ENCODE results near the gene TRAF1. TPM values are rescaled to one million over a fixed set of nuclear protein-coding genes. Genes with fewer than 3 reads are reported as not detected.

The TRAF1 gene
- total RNA-seq, 4 donors from 2014 or later = 2.2 to 7.2 (median 4.3) TPM

- no peak overlapping the region for H3K4me3 ChIP-seq
- no peak overlapping the region for H3K27ac ChIP-seq
- H3K4me1 ChIP-seq = no peaks in the 10 kb centered on the region
- WGBS, 2 donors (ENCODE audit: low coverage in 1 of 2) = 71% methylated on average over 5 of the region's 5 CpGs; no CpG with 5 or more reads in 1 of the 2 donors
- H3K36me3 ChIP-seq = no peaks in the 10 kb centered on the region
- in situ Hi-C loops (cut with MboI; ENCODE audit: low pct_ligation_motif_present in 1 of 4, low pct_unique_long_range_greater_than_20kb in 1 of 4, low sequenced_read_pairs in 3 of 4) = no loop called here
- TF ChIP-seq POLR2AphosphoS5 (IDR thresholded peaks at IDR 0.05) (no peak), EP300 (IDR thresholded peaks at IDR 0.05; ENCODE audit: low read depth) (no peak), POLR2A (IDR thresholded peaks at IDR 0.05) (no peak)
- TF ChIP-seq, protein P1, sequence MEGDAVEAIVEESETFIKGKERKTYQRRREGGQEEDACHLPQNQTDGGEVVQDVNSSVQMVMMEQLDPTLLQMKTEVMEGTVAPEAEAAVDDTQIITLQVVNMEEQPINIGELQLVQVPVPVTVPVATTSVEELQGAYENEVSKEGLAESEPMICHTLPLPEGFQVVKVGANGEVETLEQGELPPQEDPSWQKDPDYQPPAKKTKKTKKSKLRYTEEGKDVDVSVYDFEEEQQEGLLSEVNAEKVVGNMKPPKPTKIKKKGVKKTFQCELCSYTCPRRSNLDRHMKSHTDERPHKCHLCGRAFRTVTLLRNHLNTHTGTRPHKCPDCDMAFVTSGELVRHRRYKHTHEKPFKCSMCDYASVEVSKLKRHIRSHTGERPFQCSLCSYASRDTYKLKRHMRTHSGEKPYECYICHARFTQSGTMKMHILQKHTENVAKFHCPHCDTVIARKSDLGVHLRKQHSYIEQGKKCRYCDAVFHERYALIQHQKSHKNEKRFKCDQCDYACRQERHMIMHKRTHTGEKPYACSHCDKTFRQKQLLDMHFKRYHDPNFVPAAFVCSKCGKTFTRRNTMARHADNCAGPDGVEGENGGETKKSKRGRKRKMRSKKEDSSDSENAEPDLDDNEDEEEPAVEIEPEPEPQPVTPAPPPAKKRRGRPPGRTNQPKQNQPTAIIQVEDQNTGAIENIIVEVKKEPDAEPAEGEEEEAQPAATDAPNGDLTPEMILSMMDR (IDR thresholded peaks at IDR 0.05) = no peak
- no peak for DNase-seq
- intact Hi-C loops (cut with DNase I; ENCODE audit: low total_unique reads) = no loop called here
- no peaks in the 10 kb centered on the region for H3K9me3 ChIP-seq
- no peaks in the 10 kb centered on the region for H3K27me3 ChIP-seq
Measured at GRCh38 chr9:120909904-120910303, 16.7 kb downstream of the TRAF1 start.

- TF ChIP-seq POLR2A (IDR thresholded peaks at IDR 0.05) (no peak), EP300 (IDR thresholded peaks at IDR 0.05; ENCODE audit: low read depth) (no peak)
- H3K4me1 ChIP-seq = no peaks in the 10 kb centered on the region
- no peaks in the 10 kb centered on the region for H3K9me3 ChIP-seq
- in situ Hi-C loops (cut with MboI; ENCODE audit: low pct_ligation_motif_present in 1 of 4, low pct_unique_long_range_greater_than_20kb in 1 of 4, low sequenced_read_pairs in 3 of 4) = no loop called here
- H3K36me3 ChIP-seq = no peaks in the 10 kb centered on the region
- WGBS, 2 donors (ENCODE audit: low coverage in 1 of 2) = 52 to 75% methylated on average over 2 to 11 of the region's 11 CpGs
- DNase-seq = no peak
- no peaks in the 10 kb centered on the region for H3K27me3 ChIP-seq
- no peak overlapping the region for H3K4me3 ChIP-seq
- intact Hi-C loops (cut with DNase I; ENCODE audit: low total_unique reads) = no loop called here
- no peak overlapping the region for H3K27ac ChIP-seq
Measured at GRCh38 chr9:120905315-120906164, 21.1 kb downstream of the TRAF1 start.

- Histone ChIP-seq H3K36me3 (no peaks in the 10 kb centered on the region), H3K4me1 (no peaks in the 10 kb centered on the region), H3K27me3 (no peaks in the 10 kb centered on the region), H3K4me3 (no peak overlapping the region), H3K27ac (peak overlapping the region in 1 of 4 donors; percentile 53), H3K9me3 (no peaks in the 10 kb centered on the region)
- in situ Hi-C loops (cut with MboI; ENCODE audit: low pct_ligation_motif_present in 1 of 4, low pct_unique_long_range_greater_than_20kb in 1 of 4, low sequenced_read_pairs in 3 of 4) = no loop called here
- TF ChIP-seq, protein P1 (IDR thresholded peaks at IDR 0.05) = no peak
- TF ChIP-seq EP300 (IDR thresholded peaks at IDR 0.05; ENCODE audit: low read depth) (no peak), POLR2AphosphoS5 (IDR thresholded peaks at IDR 0.05) (no peak), POLR2A (IDR thresholded peaks at IDR 0.05) (no peak)
- intact Hi-C loops (cut with DNase I; ENCODE audit: low total_unique reads) = no loop called here
- WGBS, 2 donors (ENCODE audit: low coverage in 1 of 2) = 95% methylated on average over 11 of the region's 11 CpGs; no CpG with 5 or more reads in 1 of the 2 donors
- DNase-seq = no peak
Measured at GRCh38 chr9:120904978-120905301, 21.7 kb downstream of the TRAF1 start.

DNA sequence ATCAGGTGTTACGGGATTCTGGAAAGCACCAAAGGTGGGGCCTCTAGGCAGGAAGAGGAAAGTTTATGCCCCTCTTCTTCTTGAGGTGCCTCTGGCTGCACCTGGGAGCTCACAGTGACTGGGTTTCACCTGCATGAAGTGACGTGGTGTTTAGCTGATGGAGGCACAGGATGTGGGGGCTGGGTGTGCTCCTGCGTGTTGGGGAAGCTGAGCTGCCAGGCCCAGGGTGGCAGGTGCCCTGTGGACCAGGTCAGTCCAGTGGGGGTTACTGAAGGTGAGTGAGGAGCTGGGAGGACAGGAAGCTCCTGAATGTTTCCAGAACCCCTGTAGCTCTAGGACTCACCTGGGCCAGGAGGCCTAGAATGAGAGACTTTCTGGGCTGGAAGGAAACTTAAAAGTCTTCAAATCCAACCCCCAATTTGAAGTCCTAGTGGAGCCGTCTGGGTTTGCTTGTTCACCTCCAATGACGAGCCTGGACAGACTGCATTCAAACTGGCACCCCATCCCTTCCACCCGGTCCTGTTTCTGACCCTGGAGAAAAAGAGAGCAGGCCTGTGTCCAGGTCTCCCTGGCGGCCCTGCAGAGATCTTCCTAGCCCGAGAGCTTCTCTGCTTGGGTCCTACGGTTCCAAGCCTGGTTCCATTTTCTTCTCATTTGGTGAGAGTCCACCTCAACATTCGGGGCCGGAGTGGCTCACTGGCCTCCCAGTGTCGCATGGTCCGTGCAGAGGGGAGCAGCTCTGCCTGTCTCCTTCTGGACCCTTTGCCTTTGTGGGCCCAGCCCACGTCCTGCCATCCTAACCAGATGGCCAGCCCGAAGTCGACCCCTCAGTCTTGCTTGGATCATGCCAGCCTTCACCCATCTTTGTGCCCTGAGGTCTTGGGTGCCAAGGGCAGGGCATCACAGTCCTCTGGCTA, 22.3 kb downstream of the TRAF1 start:
- Histone ChIP-seq H3K4me3 (no peak overlapping the region), H3K4me1 (no peaks in the 10 kb centered on the region), H3K36me3 (no peaks in the 10 kb centered on the region), H3K27ac (peak overlapping the region in 3 of 4 donors; percentile 18 to 53 (median 34)), H3K27me3 (no peaks in the 10 kb centered on the region), H3K9me3 (no peaks in the 10 kb centered on the region)
- intact Hi-C loops (cut with DNase I; ENCODE audit: low total_unique reads) = no loop called here
- WGBS, 2 donors (ENCODE audit: low coverage in 1 of 2) = 85 to 89% methylated on average over 4 to 15 of the region's 16 CpGs
- TF ChIP-seq, protein P1 (IDR thresholded peaks at IDR 0.05) = no peak
- TF ChIP-seq POLR2AphosphoS5 (IDR thresholded peaks at IDR 0.05) (no peak), EP300 (IDR thresholded peaks at IDR 0.05; ENCODE audit: low read depth) (no peak), POLR2A (IDR thresholded peaks at IDR 0.05) (no peak)
- in situ Hi-C loops (cut with MboI; ENCODE audit: low pct_ligation_motif_present in 1 of 4, low pct_unique_long_range_greater_than_20kb in 1 of 4, low sequenced_read_pairs in 3 of 4) = no loop called here
- DNase-seq = peak; percentile 43
